ENCODE results near the gene SIL1. TPM values are rescaled to one million over a fixed set of nuclear protein-coding genes. Genes with fewer than 3 reads are reported as not detected.

The SIL1 gene
- total and polyA plus RNA-seq, 2 of the 13 experiments (the other 11 are each of a cell fraction or from before 2014, with no cell fraction given): 26.0 to 30.0 TPM

DNA sequence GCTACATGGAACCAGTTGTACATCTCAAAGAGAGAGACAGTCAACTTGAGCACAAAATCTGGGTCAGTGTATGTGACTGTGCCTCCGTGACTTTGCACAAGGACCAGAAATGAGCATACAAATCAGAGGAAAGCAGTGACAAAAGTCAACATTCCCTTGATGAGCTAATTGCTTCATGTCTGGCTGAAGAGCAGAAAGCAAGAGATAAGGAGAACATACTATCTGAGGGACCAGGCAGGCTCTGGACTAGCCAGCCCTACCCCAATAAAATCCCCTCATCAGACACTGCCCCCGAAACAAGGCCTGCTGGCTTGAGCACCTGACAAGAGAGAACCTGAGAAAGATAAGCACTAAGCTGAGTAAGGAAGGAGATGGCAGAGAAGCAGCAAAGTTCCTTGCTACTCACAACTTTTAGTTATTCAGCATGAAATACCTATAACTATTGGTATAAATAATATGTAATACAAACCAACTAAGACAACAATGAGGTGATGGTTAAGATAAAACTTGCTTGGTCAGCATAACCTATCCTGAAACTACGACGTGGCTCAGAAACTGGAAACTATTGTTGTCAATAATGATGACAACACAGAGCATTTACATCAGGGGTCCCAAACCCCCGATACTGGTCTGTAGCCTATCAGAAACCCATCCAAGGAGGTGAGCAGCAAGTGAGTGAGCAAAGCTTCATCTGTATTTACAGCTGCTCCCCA is 9.5 kb downstream of the SIL1 start (continued):
- TF ChIP-seq HOXA3 (CRISPR knock-in tag; IDR thresholded peaks at IDR 0.05) (no peak), ZNF333 (CRISPR knock-in tag; IDR thresholded peaks at IDR 0.05; ENCODE audit: borderline replicate concordance) (no peak), ZNF569 (CRISPR knock-in tag; IDR thresholded peaks at IDR 0.05; ENCODE audit: borderline replicate concordance) (no peak), TEAD3 (CRISPR knock-in tag; optimal IDR thresholded peaks at IDR 0.05; ENCODE audit: borderline replicate concordance) (peak; percentile 22), CEBPG (CRISPR knock-in tag; IDR thresholded peaks at IDR 0.05) (0 out of 2 replicates have a peak, but pooled peaks have one; percentile 51), SMAD9 (CRISPR knock-in tag; IDR thresholded peaks at IDR 0.05) (no peak), ZNF451 (CRISPR knock-in tag; IDR thresholded peaks at IDR 0.05) (no peak), RAD21 (CRISPR knock-in tag; IDR thresholded peaks at IDR 0.05) (no peak), ZNF430 (CRISPR knock-in tag; IDR thresholded peaks at IDR 0.05) (no peak), MAFF (IDR thresholded peaks at IDR 0.05; ENCODE audit: low read depth, low read length) (peak; percentile 94), ZNF660 (CRISPR knock-in tag; IDR thresholded peaks at IDR 0.05; ENCODE audit: borderline replicate concordance, low read depth) (no peak), CHD4 (IDR thresholded peaks at IDR 0.05; ENCODE audit: borderline replicate concordance, low read length) (no peak), ZBTB4 (CRISPR knock-in tag; IDR thresholded peaks at IDR 0.05; ENCODE audit: borderline replicate concordance) (no peak), NFYB (CRISPR knock-in tag; IDR thresholded peaks at IDR 0.05) (no peak), ZFAT (CRISPR knock-in tag; conservative IDR thresholded peaks at IDR 0.05) (no peak), ZIK1 (CRISPR knock-in tag; IDR thresholded peaks at IDR 0.05; ENCODE audit: borderline replicate concordance, low read depth) (no peak), ZNF549 (CRISPR knock-in tag; IDR thresholded peaks at IDR 0.05) (no peak), ZBTB38 (CRISPR knock-in tag; IDR thresholded peaks at IDR 0.05) (no peak), ZNF678 (CRISPR knock-in tag; IDR thresholded peaks at IDR 0.05) (no peak), IRF2 (CRISPR knock-in tag; IDR thresholded peaks at IDR 0.05) (no peak), ZNF652 (CRISPR knock-in tag; IDR thresholded peaks at IDR 0.05; ENCODE audit: borderline replicate concordance, low read depth) (no peak), NR1H2 (CRISPR knock-in tag; IDR thresholded peaks at IDR 0.05; ENCODE audit: borderline replicate concordance, low read depth) (no peak), AHR (CRISPR knock-in tag; IDR thresholded peaks at IDR 0.05) (no peak), HIVEP1 (CRISPR knock-in tag; IDR thresholded peaks at IDR 0.05) (no peak), CEBPB (IDR thresholded peaks at IDR 0.05; ENCODE audit: borderline replicate concordance, low read depth, low read length) (peak; percentile 41; the same call in 1 of the 2 replicates), ZNF124 (CRISPR knock-in tag; IDR thresholded peaks at IDR 0.05) (no peak)
- TF ChIP-seq, protein P1, sequence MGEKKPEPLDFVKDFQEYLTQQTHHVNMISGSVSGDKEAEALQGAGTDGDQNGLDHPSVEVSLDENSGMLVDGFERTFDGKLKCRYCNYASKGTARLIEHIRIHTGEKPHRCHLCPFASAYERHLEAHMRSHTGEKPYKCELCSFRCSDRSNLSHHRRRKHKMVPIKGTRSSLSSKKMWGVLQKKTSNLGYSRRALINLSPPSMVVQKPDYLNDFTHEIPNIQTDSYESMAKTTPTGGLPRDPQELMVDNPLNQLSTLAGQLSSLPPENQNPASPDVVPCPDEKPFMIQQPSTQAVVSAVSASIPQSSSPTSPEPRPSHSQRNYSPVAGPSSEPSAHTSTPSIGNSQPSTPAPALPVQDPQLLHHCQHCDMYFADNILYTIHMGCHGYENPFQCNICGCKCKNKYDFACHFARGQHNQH (CRISPR knock-in tag; IDR thresholded peaks at IDR 0.05): no peak
- TF ChIP-seq, protein P2, sequence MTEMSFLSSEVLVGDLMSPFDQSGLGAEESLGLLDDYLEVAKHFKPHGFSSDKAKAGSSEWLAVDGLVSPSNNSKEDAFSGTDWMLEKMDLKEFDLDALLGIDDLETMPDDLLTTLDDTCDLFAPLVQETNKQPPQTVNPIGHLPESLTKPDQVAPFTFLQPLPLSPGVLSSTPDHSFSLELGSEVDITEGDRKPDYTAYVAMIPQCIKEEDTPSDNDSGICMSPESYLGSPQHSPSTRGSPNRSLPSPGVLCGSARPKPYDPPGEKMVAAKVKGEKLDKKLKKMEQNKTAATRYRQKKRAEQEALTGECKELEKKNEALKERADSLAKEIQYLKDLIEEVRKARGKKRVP (CRISPR knock-in tag; IDR thresholded peaks at IDR 0.05): no peak
